ENCODE results near the gene TCEAL9. TPM values are rescaled to one million over a fixed set of nuclear protein-coding genes. Genes with fewer than 3 reads are reported as not detected.

The TCEAL9 gene
- total and polyA plus RNA-seq, 2 donors (not counting 3 experiments of a cell fraction or from before 2014, with no cell fraction given), result 61.7 to 98.3 TPM

DNA sequence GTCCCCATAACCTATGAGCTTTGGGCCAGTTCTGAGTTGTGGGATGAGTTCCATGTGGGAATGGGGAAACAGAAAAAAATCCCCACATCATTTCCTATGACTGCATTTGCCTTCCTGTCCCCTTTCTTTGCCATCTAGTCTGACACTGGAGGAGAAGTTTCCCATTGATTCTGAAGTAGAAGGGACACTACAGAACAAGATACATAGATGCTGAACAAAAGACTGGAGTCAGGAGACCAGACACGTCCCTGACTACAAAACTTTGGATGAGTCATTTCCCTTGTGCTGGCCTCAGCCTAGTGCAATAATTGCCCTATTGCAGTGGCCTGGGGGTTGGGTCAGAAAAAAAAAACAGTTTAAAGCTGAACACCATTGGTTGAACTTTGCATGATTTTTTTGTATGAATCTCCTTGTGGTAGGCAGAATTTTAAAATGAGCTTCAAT lies 42.1 kb downstream of the TCEAL9 start:
- DNase-seq (ENCODE audit: low read depth, low spot score), result peak; percentile 73
- H3K4me3 ChIP-seq (replicated peaks in 1 of 3; ENCODE audit: insufficient read depth in 1 of 3, low read depth in 1 of 3, low read length in 3 of 3), result no peak overlapping the region
- peak overlapping the region; percentile 38 for H3K4me2 ChIP-seq (ENCODE audit: insufficient read depth, low read length)
- intact Hi-C loops (cut with micrococcal nuclease) (loop anchor here (1.0 kb wide), 3 partner anchors 21 to 66 kb away; no protein-coding TSS in a partner anchor), dilution Hi-C loops (cut with MboI; ENCODE audit: extremely low pct_ligation_motif_present, low sequenced_read_pairs) (no loop called here)
- H3K9me3 ChIP-seq (replicated peaks; ENCODE audit: control insufficient read depth, insufficient read depth, low read length), result no peaks in the 10 kb centered on the region
- H3K27ac ChIP-seq (ENCODE audit: insufficient read depth, low read depth, low read length), result peak overlapping the region; percentile 92
- no peak overlapping the region for H2AFZ ChIP-seq (ENCODE audit: low read depth, low read length)
- FAIRE-seq, result peak; percentile 85
- no peaks in the 10 kb centered on the region for H3K27me3 ChIP-seq (ENCODE audit: control insufficient read depth in 2 of 2, insufficient read depth in 2 of 2, low read length in 2 of 2)
- no TSS peak for BruUV-seq (replicated peaks)
- peak overlapping the region; percentile 19 for H3K9ac ChIP-seq (replicated peaks; ENCODE audit: extremely low read depth, insufficient read depth, low read length)
- POLR2A ChIA-PET, result interaction anchor here (0.7 kb wide), 1 partner anchor 24 kb away, joined by 5 read pairs; no protein-coding TSS in a partner anchor
- no peak for TF ChIP-seq POLR2A (IDR thresholded peaks at IDR 0.05; ENCODE audit: low read depth, low read length)
- peak; percentile 63 for TF ChIP-seq FOS (IDR thresholded peaks at IDR 0.05; ENCODE audit: borderline replicate concordance, insufficient read depth, low read length)
- TF ChIP-seq, protein P1, sequence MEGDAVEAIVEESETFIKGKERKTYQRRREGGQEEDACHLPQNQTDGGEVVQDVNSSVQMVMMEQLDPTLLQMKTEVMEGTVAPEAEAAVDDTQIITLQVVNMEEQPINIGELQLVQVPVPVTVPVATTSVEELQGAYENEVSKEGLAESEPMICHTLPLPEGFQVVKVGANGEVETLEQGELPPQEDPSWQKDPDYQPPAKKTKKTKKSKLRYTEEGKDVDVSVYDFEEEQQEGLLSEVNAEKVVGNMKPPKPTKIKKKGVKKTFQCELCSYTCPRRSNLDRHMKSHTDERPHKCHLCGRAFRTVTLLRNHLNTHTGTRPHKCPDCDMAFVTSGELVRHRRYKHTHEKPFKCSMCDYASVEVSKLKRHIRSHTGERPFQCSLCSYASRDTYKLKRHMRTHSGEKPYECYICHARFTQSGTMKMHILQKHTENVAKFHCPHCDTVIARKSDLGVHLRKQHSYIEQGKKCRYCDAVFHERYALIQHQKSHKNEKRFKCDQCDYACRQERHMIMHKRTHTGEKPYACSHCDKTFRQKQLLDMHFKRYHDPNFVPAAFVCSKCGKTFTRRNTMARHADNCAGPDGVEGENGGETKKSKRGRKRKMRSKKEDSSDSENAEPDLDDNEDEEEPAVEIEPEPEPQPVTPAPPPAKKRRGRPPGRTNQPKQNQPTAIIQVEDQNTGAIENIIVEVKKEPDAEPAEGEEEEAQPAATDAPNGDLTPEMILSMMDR (IDR thresholded peaks at IDR 0.05; ENCODE audit: extremely low read depth in 1 of 2, insufficient read depth in 1 of 2, low read depth in 1 of 2, low read length in 2 of 2), result no peak
- TF ChIP-seq POLR2AphosphoS5 (IDR thresholded peaks at IDR 0.05; ENCODE audit: insufficient read depth, low read depth, low read length), result peak; percentile 19
- peak; percentile 71 for TF ChIP-seq JUN (IDR thresholded peaks at IDR 0.05; ENCODE audit: borderline replicate concordance, insufficient read depth, insufficient read length, low read depth)
- TF ChIP-seq, protein P2, sequence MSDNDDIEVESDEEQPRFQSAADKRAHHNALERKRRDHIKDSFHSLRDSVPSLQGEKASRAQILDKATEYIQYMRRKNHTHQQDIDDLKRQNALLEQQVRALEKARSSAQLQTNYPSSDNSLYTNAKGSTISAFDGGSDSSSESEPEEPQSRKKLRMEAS (IDR thresholded peaks at IDR 0.05; ENCODE audit: insufficient read depth, insufficient read length), result no peak
- no peaks in the 10 kb centered on the region for H4K20me1 ChIP-seq (replicated peaks; ENCODE audit: control insufficient read depth, extremely low read depth, insufficient read depth, low read length)
- H3K4me1 ChIP-seq (ENCODE audit: control insufficient read depth, extremely low read depth, insufficient read depth, low read length), result peaks cover 30% of the 10 kb centered on the region
- H3K9me1 ChIP-seq (replicated peaks; ENCODE audit: control insufficient read depth, extremely low read depth, insufficient read depth, low read length), result no peaks in the 10 kb centered on the region
- H3K79me2 ChIP-seq (ENCODE audit: control insufficient read depth, insufficient read depth, low read length), result no peaks in the 10 kb centered on the region
- H3K36me3 ChIP-seq (ENCODE audit: control insufficient read depth in 2 of 2, extremely low read depth in 1 of 2, insufficient read depth in 2 of 2, low read length in 2 of 2), result no peaks in the 10 kb centered on the region
- CTCF ChIA-PET, result interaction anchor here (0.8 to 1.1 kb wide), 3 partner anchors 19 to 187 kb away, joined by 3 read pairs; no protein-coding TSS in a partner anchor

Data from endothelial cell of umbilical vein (primary cell).